ENCODE data around the gene SYNDIG1.

Gene SYNDIG1

DNA sequence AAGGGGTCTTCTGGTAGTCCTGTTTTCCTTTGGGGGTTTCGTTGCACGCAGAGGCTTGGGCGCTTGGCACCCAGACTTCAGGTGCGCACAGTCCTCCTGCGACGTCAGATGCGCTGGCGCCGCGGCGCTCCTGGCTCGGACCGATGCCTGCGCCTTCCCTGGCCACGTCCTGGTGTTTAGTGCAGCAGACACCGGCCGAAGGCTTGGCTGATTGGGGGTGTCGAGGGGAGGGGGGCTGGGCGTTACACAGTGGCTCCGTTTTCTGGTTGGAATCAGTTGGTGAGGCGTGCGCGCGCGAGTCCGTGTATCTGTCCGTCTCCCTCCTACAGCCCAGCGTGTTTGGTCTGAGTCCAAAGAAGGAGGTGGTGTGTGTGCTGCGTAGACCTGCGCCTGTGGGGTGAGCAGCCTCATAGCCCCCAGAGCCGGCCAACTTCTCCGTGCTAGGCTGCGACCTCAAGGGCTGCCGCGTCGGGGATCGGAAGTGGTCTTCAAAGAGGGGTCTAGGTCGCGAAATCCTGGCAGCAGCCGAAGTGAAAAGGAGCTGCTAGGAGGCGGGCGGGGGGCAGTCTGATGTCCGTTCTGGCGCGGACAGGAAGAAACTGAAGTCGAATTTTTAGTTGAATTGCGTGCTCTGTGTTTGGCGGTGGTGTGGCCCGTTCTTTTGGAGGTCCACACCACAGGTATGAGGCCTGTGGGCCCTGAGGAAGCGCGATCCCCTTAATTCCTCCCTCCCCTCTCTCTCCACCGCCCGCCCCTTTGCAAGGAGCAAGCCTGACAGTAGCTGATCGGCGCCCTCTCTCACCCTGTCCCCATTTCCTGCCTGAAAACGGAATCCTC is 1.5 kb downstream of the SYNDIG1 start:
- no peak for DNase-seq (ENCODE audit: low read depth in 2 of 3, low spot score in 2 of 3)

DNA sequence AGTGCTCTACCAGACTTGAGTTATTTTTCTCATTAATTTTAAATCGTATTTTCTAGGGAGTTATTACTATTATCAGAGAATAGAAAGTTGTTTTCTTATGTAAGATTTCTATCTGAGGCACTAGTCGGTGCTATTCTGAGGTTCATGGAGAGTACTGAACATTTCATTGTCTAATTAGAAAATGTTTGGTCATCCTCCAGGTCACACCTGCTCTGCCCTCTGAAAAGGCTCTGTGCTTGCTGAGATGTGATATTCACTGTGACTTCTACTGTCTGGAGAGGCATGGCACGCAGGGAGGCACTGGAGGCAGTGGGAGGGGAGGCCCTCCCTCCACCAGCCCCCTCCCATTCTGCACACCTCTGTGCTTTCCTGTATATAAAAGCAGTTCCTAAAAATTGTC is 3.0 kb downstream of the SYNDIG1 start:
- DNase-seq (ENCODE audit: low read depth in 2 of 3, low spot score in 2 of 3) = no peak

DNA sequence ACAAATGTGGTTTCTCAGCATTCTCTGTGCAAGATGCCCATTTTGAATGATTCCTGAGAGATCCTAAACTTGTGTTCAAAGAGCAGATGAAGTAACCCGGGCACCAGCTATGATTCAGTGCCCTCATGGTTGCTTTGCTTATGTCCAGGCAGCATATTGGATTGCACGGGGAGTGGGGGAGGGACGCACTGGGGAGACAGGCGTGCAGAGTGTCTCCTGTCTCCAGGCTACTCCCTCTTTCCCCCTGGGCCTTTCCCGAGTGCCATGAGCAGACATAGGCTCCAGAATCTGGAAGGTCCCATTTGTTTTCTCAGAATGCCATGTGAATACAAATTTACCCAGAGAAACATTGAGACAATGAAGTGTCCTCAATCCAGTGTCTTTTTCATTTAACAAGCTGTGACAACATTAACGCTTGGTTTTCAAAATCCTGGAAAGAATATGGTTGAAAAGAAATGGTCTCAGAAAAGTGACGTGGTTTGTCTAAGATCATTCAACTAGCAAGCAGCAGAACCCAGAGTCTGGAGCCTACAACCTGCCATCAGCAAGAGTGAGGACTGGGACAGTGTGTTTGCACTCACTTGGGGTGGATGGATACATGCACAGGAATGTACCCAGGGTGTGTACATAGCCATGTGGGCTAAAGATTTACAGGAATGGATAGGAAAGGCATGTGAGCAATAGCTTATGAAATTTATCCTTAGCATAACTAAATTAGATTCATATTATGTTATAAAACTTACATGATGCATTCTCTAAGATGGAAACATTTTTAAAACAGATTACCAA is 4.2 kb downstream of the SYNDIG1 start:
- DNase-seq (ENCODE audit: low read depth in 2 of 3, low spot score in 2 of 3) = no peak

DNA sequence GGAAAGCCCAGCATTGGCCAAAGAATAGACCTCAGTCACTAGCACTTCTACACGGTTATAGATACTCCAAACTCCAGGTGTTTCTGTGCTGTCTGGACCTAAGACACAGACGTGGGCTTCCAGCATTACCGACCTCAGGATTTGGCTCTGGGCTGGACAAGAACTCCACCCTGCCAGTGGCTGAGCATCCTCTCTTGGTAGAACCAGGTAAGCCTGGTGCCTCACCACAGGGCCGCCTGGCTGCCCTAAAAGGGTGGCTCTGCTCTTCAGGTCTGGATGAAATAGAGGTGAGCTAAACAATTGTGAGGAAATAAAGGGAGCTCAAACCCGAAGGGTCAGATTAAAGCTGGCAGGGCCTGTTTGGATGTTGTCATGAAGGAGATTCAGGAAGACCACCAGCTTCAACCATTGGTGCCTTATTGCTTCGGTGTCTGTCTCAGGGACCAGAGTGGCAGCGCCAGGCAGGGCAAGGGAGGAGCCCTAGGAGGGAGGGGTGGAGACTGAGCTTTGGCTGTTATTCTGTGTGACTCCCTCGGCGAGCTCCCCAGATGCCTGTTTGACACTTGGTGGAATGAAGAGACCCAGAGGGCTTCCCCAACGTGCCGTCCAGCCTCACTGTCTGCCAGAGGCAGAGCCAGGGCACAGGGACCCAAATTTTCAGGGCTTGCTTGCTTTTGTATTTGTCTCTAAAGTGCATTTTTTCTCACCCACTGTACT is 8.6 kb downstream of the SYNDIG1 start:
- no peak for DNase-seq (ENCODE audit: low read depth in 2 of 3, low spot score in 2 of 3)

DNA sequence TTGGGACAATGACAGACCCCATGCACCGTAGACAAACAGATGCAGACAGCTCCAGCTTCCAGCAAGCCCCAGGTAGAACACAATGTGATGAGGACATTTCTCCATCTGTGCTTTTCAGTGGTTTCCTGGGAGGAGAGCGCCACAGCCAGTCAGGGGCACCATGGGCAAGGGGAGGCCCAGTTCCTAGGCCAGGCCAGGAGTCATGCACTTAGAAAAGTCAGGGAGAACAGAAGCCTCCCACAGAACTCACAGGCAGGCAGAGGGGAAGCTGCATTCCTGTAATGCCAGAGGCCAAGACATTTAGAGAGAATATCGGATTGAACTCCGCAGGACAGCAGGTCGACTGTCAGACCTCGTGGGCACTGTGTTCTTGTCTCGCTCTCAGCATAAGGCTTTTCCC is 9.2 kb downstream of the SYNDIG1 start:
- no peak for DNase-seq (ENCODE audit: low read depth in 2 of 3, low spot score in 2 of 3)

DNA sequence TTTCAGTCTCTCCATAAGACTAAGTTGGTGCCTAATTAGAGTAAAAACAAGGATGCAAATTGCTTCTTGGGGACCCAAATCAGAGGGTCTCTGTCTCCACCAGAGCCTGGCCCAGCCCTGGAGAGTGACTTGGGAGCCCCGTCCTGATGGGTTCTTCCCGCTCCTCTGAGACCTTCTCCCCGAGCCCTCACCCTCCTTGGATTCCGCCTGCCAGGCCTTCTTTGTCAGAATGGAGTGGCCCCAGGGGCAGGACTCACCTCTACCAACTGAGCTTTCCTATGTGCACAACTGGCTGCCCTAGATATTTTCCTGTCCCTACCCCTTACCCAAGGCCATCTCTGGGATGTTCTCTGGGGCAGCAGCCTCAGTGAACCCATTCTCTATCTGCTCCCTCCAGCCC is 9.7 kb downstream of the SYNDIG1 start:
- no peak for DNase-seq (ENCODE audit: low read depth in 2 of 3, low spot score in 2 of 3)

DNA sequence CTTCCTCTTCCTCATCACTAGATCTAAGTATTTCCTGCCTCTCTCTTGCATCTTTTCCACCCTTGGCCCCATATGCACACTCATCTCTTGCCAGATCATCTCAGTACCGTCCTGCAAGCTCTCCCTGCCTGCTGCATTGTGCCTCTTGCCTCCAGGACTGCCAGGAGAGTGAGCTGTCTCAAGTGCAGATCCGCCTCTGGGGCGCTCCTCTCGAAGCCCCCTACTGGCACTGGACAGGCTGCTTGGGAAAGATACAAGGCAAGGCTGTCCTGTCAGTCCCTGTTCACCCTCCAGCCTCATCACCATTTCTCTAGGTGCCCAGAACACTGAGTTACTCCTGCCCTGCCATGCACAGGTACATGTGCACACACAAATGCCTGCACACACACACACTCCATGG is 10.2 kb downstream of the SYNDIG1 start:
- no peak for DNase-seq (ENCODE audit: low read depth in 2 of 3, low spot score in 2 of 3)

DNA sequence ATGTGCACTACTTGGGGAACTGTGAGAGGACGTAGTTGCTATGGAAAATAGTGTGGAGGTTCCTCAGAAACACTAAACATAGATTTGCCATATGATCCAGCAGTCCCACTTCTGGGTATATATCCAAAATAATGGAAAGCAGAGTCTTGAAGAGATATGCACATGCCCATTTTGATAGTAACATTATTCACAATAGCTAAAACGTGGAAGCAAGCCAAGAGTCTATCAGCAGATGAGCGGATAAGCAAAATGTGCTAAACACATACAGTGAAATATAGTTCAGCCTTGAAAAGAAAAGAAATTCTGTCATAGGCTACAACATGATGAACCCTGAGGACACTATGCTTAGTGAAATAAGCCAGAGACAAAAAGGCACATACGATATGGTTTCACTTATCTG is 11.1 kb downstream of the SYNDIG1 start:
- DNase-seq (ENCODE audit: low read depth in 2 of 3, low spot score in 2 of 3) = no peak

DNA sequence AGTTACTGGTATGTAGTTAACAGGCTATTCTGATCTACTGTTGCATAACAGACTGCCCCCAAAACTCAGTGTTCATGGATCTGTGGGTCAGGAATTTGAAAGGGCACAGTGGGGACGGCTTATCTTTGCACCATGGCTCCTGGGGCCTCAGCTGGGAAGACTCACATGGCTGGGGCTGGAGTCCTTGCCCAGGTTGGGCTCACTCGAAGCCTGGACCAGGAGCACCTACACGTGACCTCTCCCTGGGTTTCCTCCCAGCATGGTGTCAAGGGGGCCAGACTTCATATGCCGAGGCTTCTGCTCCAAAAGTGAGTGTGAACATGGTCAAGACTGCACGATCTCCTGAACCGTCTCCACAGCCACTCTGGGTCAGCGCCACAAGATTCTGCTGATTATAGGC is 11.7 kb downstream of the SYNDIG1 start:
- no peak for DNase-seq (ENCODE audit: low read depth in 2 of 3, low spot score in 2 of 3)

DNA sequence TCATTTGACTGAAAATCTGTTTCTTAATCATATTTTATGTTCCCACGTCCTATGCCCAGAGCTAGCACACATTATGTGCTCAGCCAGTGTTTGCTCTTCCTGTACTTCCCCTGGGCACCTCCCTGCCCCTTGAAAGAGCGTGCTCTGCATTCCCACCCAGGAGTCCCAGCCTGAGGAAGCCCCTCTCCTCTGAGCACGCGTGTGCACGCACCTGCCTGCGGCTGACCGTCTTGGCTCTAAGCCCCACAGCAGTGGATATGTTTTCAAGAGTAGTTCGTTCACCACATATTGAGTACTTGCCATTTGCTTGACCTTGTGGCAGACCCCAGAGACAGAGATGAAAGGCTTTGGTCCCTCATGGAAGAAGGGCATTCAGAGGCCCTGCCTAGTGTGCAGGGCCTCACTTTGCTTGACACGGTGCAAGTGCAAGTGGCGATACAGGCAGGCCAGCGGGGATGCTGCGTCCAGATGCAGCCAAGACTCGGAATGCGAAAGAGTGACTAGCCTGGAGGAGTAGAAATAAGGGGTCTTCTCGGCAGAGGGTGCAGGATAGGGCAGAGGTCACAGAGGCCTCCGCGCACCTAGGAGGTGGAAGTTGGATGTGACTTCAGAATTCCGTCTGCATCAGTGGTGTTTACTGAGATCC is 14.1 kb downstream of the SYNDIG1 start:
- no peak for DNase-seq (ENCODE audit: low read depth in 2 of 3, low spot score in 2 of 3)

DNA sequence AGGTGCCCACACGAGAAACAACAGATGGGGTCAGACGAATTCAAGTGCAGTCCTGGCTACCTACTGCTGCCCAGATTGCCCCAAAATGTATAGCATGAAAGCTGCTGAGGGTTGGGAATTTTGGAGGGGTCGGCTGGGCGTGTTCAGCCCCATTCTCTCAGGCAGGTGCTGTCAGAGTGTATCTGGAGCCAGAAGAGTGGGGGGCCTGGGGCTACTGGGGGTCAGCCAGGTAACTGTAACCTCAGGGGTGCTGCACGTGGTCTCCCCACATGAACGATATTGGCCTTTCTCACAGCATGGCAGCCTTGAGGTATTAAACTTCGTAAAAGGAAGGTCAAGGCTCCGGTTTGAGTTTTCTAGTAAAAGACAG is 14.6 kb downstream of the SYNDIG1 start:
- no peak for DNase-seq (ENCODE audit: low read depth in 2 of 3, low spot score in 2 of 3)

DNA sequence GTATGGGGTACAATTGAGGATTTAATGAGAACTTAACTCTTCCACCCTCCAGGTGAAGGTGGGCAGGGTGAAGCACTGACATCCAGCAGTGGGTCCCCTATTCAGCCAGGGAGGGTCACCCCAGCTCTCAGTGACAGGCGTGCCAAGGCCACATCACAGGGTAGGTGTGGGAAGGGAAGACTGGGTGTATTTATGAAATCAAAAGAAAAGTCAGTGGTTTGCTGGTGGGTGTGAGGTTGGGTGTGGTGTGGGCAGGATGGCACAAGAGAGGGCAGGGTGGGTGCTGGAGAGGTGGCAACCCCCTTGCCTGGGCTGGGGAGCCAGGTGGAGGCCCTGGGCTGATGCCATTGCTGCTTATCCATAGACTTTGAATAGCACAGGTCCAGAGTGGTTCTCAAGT is 16.6 kb downstream of the SYNDIG1 start:
- DNase-seq (ENCODE audit: low read depth in 2 of 3, low spot score in 2 of 3) = no peak

DNA sequence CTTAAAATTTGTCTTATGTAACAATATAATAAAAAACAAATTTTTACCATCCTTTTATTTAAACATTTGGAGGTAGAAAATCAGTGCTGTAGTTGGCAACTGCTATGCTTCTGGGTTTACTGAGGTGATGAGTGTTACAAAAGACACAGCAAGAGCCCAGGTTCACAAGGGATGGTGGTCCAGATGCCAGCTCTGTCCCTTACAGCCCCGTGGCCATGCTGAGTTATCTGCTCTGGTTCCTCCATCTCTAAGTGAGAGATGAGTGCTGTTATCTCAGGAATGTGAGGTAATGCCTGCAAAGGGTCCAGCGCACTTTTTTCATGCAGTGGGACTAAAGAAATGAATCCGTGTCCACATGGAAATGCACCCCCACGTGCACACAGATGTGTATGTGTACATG is 17.8 kb downstream of the SYNDIG1 start:
- no peak for DNase-seq (ENCODE audit: low read depth in 2 of 3, low spot score in 2 of 3)

DNA sequence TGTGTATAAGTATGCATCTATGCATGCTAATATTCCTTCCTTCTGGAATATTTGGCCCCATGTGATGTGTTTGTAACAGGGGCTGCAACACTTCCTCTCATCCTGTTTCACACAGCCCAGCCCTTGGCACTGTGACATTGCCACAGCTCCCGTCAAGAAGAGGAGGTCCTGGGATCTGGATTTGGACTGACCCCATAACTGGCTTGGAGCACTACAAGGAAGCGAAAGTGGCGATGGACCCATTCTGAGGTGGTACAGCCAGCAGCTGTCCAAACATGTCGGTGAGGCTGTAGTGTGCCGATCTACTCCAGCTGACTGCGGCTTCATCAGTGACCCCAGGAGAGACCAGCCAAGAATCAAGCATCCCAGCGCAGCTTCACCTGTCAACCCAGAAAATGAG is 18.2 kb downstream of the SYNDIG1 start:
- no peak for DNase-seq (ENCODE audit: low read depth in 2 of 3, low spot score in 2 of 3)

DNA sequence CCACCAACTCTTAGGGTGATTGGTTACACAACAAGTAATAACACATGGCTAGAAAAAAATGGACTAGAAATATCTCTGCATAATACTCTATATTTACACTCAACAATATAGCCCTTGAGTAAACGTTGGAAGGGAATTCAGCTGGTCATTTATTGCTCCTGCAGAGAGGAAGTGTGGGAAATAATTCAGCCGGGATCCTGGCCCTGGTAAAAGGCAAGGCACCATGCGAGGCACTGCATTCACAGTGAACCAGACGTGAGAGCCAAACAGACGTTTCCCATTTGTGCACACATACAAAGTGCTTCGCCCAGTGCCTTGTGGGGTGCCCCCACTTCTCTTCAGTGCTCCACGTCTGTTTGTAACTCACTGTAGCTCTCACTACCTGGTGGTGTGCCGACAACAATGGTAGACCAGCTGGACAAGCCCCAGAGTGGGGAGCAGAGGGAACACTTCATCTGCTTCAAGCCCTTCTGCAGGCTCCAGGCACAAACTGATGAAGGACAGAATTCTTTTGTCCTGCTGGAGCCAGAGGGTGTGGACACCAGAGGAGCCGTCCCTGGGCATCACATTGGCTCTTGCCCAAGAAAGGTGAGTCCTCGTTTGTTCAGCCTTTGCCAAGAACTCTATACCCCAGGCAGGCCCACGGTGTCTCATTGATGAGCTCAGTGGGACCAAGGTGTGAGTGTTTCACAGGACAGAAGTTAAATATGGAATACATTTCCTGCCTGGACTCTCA is 18.8 kb downstream of the SYNDIG1 start:
- DNase-seq (ENCODE audit: low read depth in 2 of 3, low spot score in 2 of 3) = no peak

DNA sequence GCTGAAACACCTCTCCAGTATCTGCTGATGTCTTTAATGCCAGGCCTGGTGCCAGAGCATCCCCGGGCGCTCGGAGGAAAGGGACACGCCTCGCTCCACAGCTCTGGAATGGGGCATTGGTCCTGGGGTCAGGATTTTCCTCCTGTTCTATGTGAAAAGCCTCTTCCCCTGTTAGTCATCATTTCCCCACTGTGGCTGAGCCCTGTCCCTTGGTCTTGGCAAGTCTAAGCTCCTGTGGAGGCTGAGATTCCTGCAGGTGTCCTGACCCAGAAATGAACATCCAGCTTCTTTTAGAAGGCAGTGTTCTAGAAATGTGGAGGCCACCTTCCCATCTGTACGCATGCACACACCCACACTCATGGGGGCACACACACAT is 19.4 kb downstream of the SYNDIG1 start:
- DNase-seq (ENCODE audit: low read depth in 2 of 3, low spot score in 2 of 3) = no peak

DNA sequence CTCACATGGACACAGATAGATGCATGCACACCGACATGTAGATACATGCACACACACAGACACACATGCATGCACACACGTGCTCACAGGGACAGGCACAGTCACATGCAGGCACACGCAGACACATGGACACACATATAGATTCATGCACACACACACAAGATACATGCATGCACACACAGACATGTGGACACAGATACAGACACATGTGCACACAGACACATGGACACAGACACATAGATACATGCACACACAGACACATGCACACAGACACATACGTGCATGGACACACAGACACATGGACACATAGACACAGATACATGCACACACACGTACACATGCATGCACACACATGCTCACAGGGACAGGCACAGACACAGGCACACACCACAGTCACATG is 19.8 kb downstream of the SYNDIG1 start:
- DNase-seq (ENCODE audit: low read depth in 2 of 3, low spot score in 2 of 3) = no peak

DNA sequence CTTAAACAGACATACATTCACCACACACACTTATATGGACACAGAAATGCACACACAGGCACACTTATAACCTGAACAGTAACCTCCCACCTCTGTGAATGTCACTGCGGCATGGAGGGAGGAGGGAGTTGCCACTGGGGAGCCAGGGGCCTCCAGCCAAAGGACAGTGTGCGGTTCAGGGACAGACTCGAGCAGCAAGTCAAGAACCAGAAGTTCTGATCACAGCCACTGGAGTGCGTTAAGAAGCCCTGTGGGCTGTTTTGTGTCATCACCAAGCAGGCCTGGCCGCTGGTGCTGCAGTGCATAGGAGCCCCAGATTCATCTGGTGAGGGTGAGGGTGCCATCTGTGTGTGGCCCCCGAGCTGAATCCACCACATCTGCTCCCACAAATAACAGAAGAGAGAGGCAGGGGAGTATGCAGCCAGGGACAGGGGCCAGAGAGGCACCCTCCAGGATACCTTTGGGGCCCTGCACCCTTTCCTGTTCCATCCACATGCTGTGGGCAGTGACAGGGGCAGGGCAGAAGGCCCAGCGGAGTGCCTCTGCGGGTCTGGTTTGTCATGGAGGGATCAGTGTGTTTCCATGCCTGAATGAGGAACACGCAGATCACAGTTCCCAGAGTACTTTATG is 20.3 kb downstream of the SYNDIG1 start:
- DNase-seq (ENCODE audit: low read depth in 2 of 3, low spot score in 2 of 3) = no peak

DNA sequence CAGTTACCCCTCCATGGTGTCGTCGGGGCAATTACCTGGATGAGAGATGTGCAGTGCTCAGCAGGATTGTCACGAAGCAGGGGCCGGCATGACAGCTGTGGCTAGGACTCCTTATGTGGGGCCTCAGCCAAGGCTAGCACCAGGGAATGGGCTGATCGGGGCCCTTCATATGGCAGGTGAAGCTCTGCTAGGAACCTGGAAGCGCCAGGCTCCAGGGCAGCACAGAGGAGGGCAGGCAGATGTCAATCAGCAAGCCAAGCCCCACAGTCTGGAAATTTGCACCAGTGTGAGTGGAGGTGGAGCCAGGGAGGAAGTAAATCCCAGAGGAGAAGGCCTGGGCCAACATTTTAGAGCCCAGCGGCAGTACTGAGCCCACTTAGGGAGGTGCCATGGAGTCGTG is 21.2 kb downstream of the SYNDIG1 start:
- DNase-seq (ENCODE audit: low read depth in 2 of 3, low spot score in 2 of 3) = no peak

DNA sequence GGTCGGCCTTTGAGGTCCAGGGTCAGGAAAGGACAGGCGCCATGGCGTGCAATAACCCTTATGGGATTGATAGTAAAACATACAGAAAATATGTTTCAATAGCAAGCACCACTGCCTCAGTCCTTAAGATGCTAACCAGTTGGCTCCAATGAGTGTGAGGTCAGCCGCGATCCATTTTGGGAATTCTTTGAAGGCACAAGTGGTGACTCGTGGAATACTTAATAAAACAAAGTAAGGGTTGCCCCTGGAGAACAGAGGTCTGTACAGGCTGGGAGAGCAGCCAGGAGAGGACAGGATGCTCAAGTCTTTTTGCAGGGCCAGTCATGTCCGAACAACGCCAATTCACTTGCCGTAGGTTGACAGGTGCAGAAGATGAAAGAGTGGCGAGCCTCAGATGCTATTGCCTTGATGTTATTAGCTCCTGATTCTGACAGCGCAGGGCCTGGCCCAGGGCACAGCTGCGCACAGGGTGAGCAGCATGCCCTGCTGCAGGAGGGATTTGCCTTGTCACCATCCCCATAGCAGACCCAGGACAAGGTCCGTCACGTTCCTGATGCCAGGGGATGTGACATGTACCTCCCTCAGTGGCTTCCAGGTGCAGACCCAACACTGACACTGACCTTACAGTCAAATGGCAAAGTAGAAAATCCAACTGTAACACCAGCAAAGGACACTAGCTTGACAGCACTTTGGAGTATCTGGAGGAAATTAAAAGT is 21.8 kb downstream of the SYNDIG1 start:
- DNase-seq (ENCODE audit: low read depth in 2 of 3, low spot score in 2 of 3) = no peak
